HEK293 (cell line): ENCODE results near the gene NLGN1.

ENCODE experiments used
- CTCF ChIA-PET: fragments of 350-600 bp; formaldehyde crosslinking; extraction: SDS; loops from one replicate; lab custom pipeline; 2021; ENCODE audit warnings: antibody characterized with exemption; lab: Yijun Ruan, JAX
- POLR2A ChIA-PET: fragments of 300-600 bp; formaldehyde crosslinking; extraction: SDS; loops from one replicate; lab custom pipeline; 2020; ENCODE audit warnings: antibody characterized with exemption, inconsistent platforms; lab: Yijun Ruan, JAX
- H3K27ac ChIP-seq: fragments of 200-500 bp; sonication (Bioruptor generic); 2 replicates; pipeline ENCODE4 v1.5.1; 2014; ENCODE audit warnings: low read depth, low read length, control low read depth, inconsistent platforms; ENCODE audit errors: extremely low read depth
- H3K36me3 ChIP-seq, 2 experiments: fragments of 200-500 bp in 1 of 2; sonication (Bioruptor generic) in 1 of 2; 1 replicate in 1 of 2; 2 replicates in 1 of 2; pipeline ENCODE4 v1.5.1; 2014 to 2017; ENCODE audit warnings: inconsistent platforms in 2 of 2, low read length in 2 of 2; ENCODE audit not compliant: control insufficient read depth in 2 of 2, insufficient read depth in 1 of 2
- H3K4me1 ChIP-seq: fragments of 200-500 bp; sonication (Bioruptor generic); 2 replicates; pipeline ENCODE4 v1.5.1; 2014; ENCODE audit warnings: mild to moderate bottlenecking, low read length, inconsistent platforms; ENCODE audit not compliant: control insufficient read depth, insufficient read depth
- H3K4me3 ChIP-seq: 2 replicates; pipeline ENCODE4 v1.5.1; 2011; ENCODE audit warnings: low read depth, mild to moderate bottlenecking, control low read depth, low read length, moderate library complexity
- H3K9me3 ChIP-seq: fragments of 200-500 bp; sonication (Bioruptor generic); 2 replicates; pipeline ENCODE4 v1.5.1; 2014; ENCODE audit warnings: low read depth, low read length, inconsistent platforms; ENCODE audit not compliant: control insufficient read depth, insufficient read depth
- BCL11A ChIP-seq: fragments of 450-650 bp; formaldehyde crosslinking; IDR thresholded peaks from 2 replicates; pipeline ENCODE4 v1.5.1; 2016; ENCODE audit warnings: low read depth, missing biosample characterization, missing genetic modification characterization
- ELK4 ChIP-seq: IDR thresholded peaks from 2 replicates; pipeline ENCODE4 v1.6.1; 2011; ENCODE audit warnings: mild to moderate bottlenecking, low read depth, low read length, borderline replicate concordance
- GFI1B ChIP-seq: fragments of 450-650 bp; formaldehyde crosslinking; IDR thresholded peaks from 2 replicates; pipeline ENCODE4 v1.5.1; 2016; ENCODE audit warnings: missing biosample characterization, missing genetic modification characterization
- GLI2 ChIP-seq: fragments of 450-650 bp; formaldehyde crosslinking; IDR thresholded peaks from 2 replicates; pipeline ENCODE4; 2017; ENCODE audit warnings: missing biosample characterization, missing genetic modification characterization, low read depth, borderline replicate concordance
- GLIS1 ChIP-seq: fragments of 450-650 bp; formaldehyde crosslinking; IDR thresholded peaks from 2 replicates; pipeline ENCODE4 v1.5.1; 2016; ENCODE audit warnings: missing biosample characterization, missing genetic modification characterization
- IKZF3 ChIP-seq: fragments of 450-650 bp; IDR thresholded peaks from 2 replicates; pipeline ENCODE4 v1.5.0; 2018; ENCODE audit warnings: missing biosample characterization, mild to moderate bottlenecking, missing genetic modification characterization, moderate library complexity
- KLF9 ChIP-seq: fragments of 450-650 bp; formaldehyde crosslinking; IDR thresholded peaks from 2 replicates; pipeline ENCODE4 v1.5.1; 2016; ENCODE audit warnings: missing biosample characterization, missing genetic modification characterization, low read depth
- TCF7L2 ChIP-seq: IDR thresholded peaks from 2 replicates; pipeline ENCODE4 v1.6.1; 2011; ENCODE audit warnings: low read depth, mild to moderate bottlenecking, inconsistent platforms, low read length, moderate library complexity, borderline replicate concordance
- ZNF112 ChIP-seq: fragments of 450-650 bp; formaldehyde crosslinking; IDR thresholded peaks from 2 replicates; pipeline ENCODE4 v1.5.0; 2017; ENCODE audit warnings: missing biosample characterization, missing genetic modification characterization
- ZNF121 ChIP-seq: fragments of 450-650 bp; formaldehyde crosslinking; IDR thresholded peaks from 2 replicates; pipeline ENCODE4 v1.5.1; 2016; ENCODE audit warnings: missing biosample characterization, missing genetic modification characterization
- ZNF211 ChIP-seq: fragments of 450-650 bp; formaldehyde crosslinking; IDR thresholded peaks from 2 replicates; pipeline ENCODE4 v1.5.1; 2016; ENCODE audit warnings: low read depth, missing biosample characterization, missing genetic modification characterization
- ZNF266 ChIP-seq: fragments of 450-650 bp; formaldehyde crosslinking; IDR thresholded peaks from 2 replicates; pipeline ENCODE4 v1.5.1; 2016; ENCODE audit warnings: missing biosample characterization, missing genetic modification characterization, low read depth
- ZNF362 ChIP-seq: fragments of 450-650 bp; formaldehyde crosslinking; IDR thresholded peaks from 2 replicates; pipeline ENCODE4 v1.5.1; 2016; ENCODE audit warnings: missing biosample characterization, missing genetic modification characterization
- ZNF501 ChIP-seq: fragments of 450-650 bp; formaldehyde crosslinking; IDR thresholded peaks from 2 replicates; pipeline ENCODE4 v1.5.1; 2016; ENCODE audit warnings: missing biosample characterization, missing genetic modification characterization
- ZNF571 ChIP-seq: fragments of 450-650 bp; formaldehyde crosslinking; IDR thresholded peaks from 2 replicates; pipeline ENCODE4 v1.5.0; 2017; ENCODE audit warnings: missing biosample characterization, missing genetic modification characterization
- ZNF837 ChIP-seq: fragments of 450-650 bp; formaldehyde crosslinking; IDR thresholded peaks from 2 replicates; pipeline ENCODE4 v1.5.1; 2016; ENCODE audit warnings: missing biosample characterization, missing genetic modification characterization
- ZSCAN23 ChIP-seq: fragments of 450-650 bp; formaldehyde crosslinking; IDR thresholded peaks from 2 replicates; pipeline ENCODE4 v1.5.1; 2016; ENCODE audit warnings: missing biosample characterization, missing genetic modification characterization
- TF ChIP-seq, protein P1 (sequence below): fragments of 450-650 bp; IDR thresholded peaks from 2 replicates; pipeline ENCODE4 v1.5.1; 2018; ENCODE audit warnings: missing biosample characterization, mild to moderate bottlenecking, missing genetic modification characterization
- TF ChIP-seq, protein P2 (sequence below): fragments of 450-650 bp; formaldehyde crosslinking; IDR thresholded peaks from 2 replicates; pipeline ENCODE4 v1.5.1; 2016; ENCODE audit warnings: missing biosample characterization, missing genetic modification characterization
- TF ChIP-seq, protein P3 (sequence below): fragments of 450-650 bp; formaldehyde crosslinking; IDR thresholded peaks from 2 replicates; pipeline ENCODE4 v1.5.1; 2016; ENCODE audit warnings: missing biosample characterization, missing genetic modification characterization

NLGN1 gene

DNA sequence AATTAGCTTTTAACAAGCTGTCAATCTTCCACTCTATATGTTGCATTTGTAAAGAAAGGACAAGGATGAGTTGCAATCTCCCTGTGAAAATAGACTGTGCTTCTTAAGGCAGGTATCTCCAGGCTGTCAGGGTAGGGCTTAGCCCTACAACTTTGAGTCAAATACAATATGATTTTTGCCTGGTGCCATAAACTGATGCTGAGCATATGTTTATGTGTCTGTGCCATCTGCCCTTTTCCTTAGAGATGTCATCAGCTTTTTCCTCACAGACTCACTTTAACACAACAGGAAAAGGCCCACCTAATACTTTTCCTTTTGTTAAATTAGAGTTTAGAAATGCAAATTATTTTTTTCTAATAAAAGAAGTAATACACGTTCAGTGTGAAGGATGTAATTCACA, 548.3 kb downstream of the NLGN1 start:
- H3K4me1 ChIP-seq = no peaks in the 10 kb centered on the region
- no peak for TF ChIP-seq ZNF266 (tag by site-specific recombination)
- TF ChIP-seq, all 188 proteins: peak for 0
- H3K36me3 ChIP-seq = no peaks in the 10 kb centered on the region
- H3K4me3 ChIP-seq = no peak overlapping the region
- POLR2A ChIA-PET = no interaction called here
- no peak overlapping the region for H3K27ac ChIP-seq
- CTCF ChIA-PET = interaction anchor here (0.7 kb wide), 1 partner anchor 417 kb away, joined by 3 read pairs; no protein-coding TSS in a partner anchor
- H3K9me3 ChIP-seq = no peaks in the 10 kb centered on the region

- H3K36me3 ChIP-seq = no peaks in the 10 kb centered on the region
- no peaks in the 10 kb centered on the region for H3K9me3 ChIP-seq
- no peak overlapping the region for H3K4me3 ChIP-seq
- ChIA-PET POLR2A (no interaction called here), CTCF (no interaction called here)
- H3K4me1 ChIP-seq = no peaks in the 10 kb centered on the region
- H3K27ac ChIP-seq = no peak overlapping the region
- TF ChIP-seq ZSCAN23 (tag by site-specific recombination) = no peak
- TF ChIP-seq ELK4 = no peak
- TF ChIP-seq ZNF837 = no peak
These were observed 557.1 kb downstream of the NLGN1 start for GRCh38 chr3:173954647-173955046.

DNA sequence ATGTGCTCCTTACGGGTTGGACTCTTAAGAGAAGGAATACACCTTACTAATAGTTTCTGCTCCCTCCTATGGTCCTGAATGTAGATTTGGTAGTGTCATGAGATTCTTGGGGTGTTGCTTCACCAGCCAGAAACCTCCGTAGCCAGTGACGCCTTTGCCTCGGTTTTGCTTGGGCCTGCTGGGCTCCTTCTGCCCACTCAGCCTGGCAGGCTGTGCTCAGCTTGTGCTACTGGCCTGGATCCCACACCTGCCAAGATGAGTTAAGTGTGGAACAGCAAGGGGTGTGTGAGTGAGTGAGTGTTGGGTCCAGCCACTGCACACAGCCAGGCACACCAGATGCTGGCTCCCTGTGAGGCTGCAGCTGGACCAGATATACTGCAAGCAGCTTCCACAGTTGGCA, 560.1 kb downstream of the NLGN1 start:
- H3K4me1 ChIP-seq = no peaks in the 10 kb centered on the region
- ChIA-PET POLR2A (interaction anchor here (0.6 kb wide), 1 partner anchor 1695 kb away, joined by 3 read pairs; no protein-coding TSS in a partner anchor), CTCF (no interaction called here)
- no peaks in the 10 kb centered on the region for H3K9me3 ChIP-seq
- no peak for TF ChIP-seq GLI2
- TF ChIP-seq, protein P1, sequence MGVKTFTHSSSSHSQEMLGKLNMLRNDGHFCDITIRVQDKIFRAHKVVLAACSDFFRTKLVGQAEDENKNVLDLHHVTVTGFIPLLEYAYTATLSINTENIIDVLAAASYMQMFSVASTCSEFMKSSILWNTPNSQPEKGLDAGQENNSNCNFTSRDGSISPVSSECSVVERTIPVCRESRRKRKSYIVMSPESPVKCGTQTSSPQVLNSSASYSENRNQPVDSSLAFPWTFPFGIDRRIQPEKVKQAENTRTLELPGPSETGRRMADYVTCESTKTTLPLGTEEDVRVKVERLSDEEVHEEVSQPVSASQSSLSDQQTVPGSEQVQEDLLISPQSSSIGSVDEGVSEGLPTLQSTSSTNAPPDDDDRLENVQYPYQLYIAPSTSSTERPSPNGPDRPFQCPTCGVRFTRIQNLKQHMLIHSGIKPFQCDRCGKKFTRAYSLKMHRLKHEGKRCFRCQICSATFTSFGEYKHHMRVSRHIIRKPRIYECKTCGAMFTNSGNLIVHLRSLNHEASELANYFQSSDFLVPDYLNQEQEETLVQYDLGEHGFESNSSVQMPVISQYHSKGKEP (tag by site-specific recombination) = no peak
- TF ChIP-seq IKZF3 (tag by site-specific recombination) = no peak
- TF ChIP-seq ZNF571 (tag by site-specific recombination) = no peak
- TF ChIP-seq, protein P2, sequence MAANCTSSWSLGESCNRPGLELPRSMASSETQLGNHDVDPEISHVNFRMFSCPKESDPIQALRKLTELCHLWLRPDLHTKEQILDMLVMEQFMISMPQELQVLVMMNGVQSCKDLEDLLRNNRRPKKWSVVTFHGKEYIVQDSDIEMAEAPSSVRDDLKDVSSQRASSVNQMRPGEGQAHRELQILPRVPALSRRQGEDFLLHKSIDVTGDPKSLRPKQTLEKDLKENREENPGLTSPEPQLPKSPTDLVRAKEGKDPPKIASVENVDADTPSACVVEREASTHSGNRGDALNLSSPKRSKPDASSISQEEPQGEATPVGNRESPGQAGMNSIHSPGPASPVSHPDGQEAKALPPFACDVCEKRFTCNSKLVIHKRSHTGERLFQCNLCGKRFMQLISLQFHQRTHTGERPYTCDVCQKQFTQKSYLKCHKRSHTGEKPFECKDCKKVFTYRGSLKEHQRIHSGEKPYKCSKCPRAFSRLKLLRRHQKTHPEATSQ (tag by site-specific recombination) = no peak
- no peak for TF ChIP-seq ZNF501
- no peak for TF ChIP-seq TCF7L2
- no peak for TF ChIP-seq ZNF211 (tag by site-specific recombination)
- H3K36me3 ChIP-seq = no peaks in the 10 kb centered on the region
- no peak overlapping the region for H3K4me3 ChIP-seq
- H3K27ac ChIP-seq = no peak overlapping the region

DNA sequence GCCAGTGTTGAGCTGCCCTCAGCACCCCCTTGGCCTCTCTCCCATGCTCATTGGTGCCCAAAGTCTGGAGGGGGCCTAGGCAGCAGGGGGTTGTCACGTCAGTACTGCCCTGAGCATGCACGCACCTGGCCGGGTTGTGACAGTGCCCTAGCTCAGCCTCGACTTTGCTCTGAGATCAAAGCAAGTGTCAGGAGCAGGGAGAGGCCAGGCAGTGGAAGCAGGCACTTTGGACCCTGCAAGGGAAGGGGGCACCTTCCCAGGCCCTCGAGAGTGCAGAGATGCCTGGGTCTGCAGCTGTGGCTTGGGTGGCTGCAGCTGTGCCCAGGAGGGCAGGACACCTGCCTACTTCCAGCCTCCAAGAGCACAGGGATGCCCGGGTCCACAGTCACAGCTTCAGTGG, 561.3 kb downstream of the NLGN1 start:
- Histone ChIP-seq H3K4me1 (no peaks in the 10 kb centered on the region), H3K27ac (no peak overlapping the region), H3K9me3 (no peaks in the 10 kb centered on the region), H3K36me3 (no peaks in the 10 kb centered on the region), H3K4me3 (no peak overlapping the region)
- CTCF ChIA-PET = no interaction called here
- POLR2A ChIA-PET = no interaction called here
- TF ChIP-seq ZNF112 (tag by site-specific recombination) = no peak
- no peak for TF ChIP-seq KLF9 (tag by site-specific recombination)
- TF ChIP-seq GFI1B (tag by site-specific recombination) = no peak
- TF ChIP-seq, protein P3, sequence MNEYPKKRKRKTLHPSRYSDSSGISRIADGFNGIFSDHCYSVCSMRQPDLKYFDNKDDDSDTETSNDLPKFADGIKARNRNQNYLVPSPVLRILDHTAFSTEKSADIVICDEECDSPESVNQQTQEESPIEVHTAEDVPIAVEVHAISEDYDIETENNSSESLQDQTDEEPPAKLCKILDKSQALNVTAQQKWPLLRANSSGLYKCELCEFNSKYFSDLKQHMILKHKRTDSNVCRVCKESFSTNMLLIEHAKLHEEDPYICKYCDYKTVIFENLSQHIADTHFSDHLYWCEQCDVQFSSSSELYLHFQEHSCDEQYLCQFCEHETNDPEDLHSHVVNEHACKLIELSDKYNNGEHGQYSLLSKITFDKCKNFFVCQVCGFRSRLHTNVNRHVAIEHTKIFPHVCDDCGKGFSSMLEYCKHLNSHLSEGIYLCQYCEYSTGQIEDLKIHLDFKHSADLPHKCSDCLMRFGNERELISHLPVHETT = no peak
- TF ChIP-seq GLIS1 (tag by site-specific recombination) = no peak
- no peak for TF ChIP-seq ZNF121
- TF ChIP-seq ZNF362 (tag by site-specific recombination) = no peak
- TF ChIP-seq BCL11A (tag by site-specific recombination) = no peak
